HG03521 (cell line): ENCODE results near the gene PHF13.
"Not testable (repeated sequence)": the region's sequence is repeated elsewhere in the genome, so short reads cannot be mapped to it uniquely, and the experiment has no call there.

ENCODE experiments used
- ATAC-seq: cut with Tn5 transposase; IDR thresholded peaks from one replicate; pipeline ENCODE4 v1.9.1; 2021; ENCODE audit warnings: mild to moderate bottlenecking, moderate library complexity; ENCODE audit not compliant: unreplicated experiment

The PHF13 gene

GRCh38 chr1:6586404-6586816 is 27.1 kb upstream of the PHF13 start:
- no peak for ATAC-seq

GRCh38 chr1:6587261-6588005 is 26.1 kb upstream of the PHF13 start:
- ATAC-seq: no peak

- no peak for ATAC-seq
Observed at GRCh38 chr1:6588128-6588892, 25.2 kb upstream of the PHF13 start.

GRCh38 chr1:6588893-6589520 is 24.5 kb upstream of the PHF13 start:
- ATAC-seq: no peak

- ATAC-seq: no peak
Observed at GRCh38 chr1:6590046-6590445, 23.5 kb upstream of the PHF13 start.

GRCh38 chr1:6591222-6591621 is 22.3 kb upstream of the PHF13 start:
- no peak for ATAC-seq

GRCh38 chr1:6591644-6592043 is 21.9 kb upstream of the PHF13 start:
- ATAC-seq: no peak

GRCh38 chr1:6592441-6592840 is 21.1 kb upstream of the PHF13 start:
- ATAC-seq: no peak

GRCh38 chr1:6592865-6593593 is 20.5 kb upstream of the PHF13 start:
- no peak for ATAC-seq

- no peak for ATAC-seq
Observed at GRCh38 chr1:6593810-6594209, 19.7 kb upstream of the PHF13 start.

- ATAC-seq: no peak
Observed at GRCh38 chr1:6594977-6595740, 18.4 kb upstream of the PHF13 start.

GRCh38 chr1:6596351-6596750 is 17.2 kb upstream of the PHF13 start:
- no peak for ATAC-seq

GRCh38 chr1:6596886-6597776 is 16.4 kb upstream of the PHF13 start:
- no peak for ATAC-seq

GRCh38 chr1:6597777-6598131 is 15.8 kb upstream of the PHF13 start:
- ATAC-seq: no peak

- no peak for ATAC-seq
Observed at GRCh38 chr1:6599141-6599975, 14.2 kb upstream of the PHF13 start.

- ATAC-seq: not testable (repeated sequence)
Observed at GRCh38 chr1:6599991-6600390, 13.5 kb upstream of the PHF13 start.

- no peak for ATAC-seq
Observed at GRCh38 chr1:6600410-6601048, 13.0 kb upstream of the PHF13 start.
